ENCODE results near the gene CTNNA3. TPM values are rescaled to one million over a fixed set of nuclear protein-coding genes. Genes with fewer than 3 reads are reported as not detected.

The CTNNA3 gene
- polyA plus RNA-seq, 3 donors = 0.05 to 0.09 TPM; not detected in 1

DNA sequence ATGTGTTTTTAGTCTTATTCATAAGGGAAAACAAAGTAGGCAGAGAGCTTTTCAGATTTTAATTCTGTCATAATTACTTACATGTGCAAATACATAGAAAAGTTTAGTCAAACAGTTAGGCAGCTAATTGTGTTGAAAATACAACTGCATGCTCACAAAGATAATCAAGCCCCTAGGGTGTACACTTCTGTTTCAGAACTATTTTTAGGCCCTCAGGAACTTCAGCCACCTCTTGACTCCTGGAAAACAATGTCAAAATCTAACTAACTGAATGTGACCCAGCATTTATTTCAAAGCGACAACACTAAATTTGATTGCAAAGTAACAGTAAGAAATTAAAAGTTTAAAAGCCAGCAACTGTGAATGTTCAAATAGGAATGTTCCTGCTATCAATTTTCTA, 1369.1 kb downstream of the CTNNA3 start:
- 65 to 96% (median 67%) methylated on average over 1 of the region's 1 CpG for WGBS, 3 donors
- H3K27ac ChIP-seq (ENCODE audit: low read depth, low read length) = no peak overlapping the region

- WGBS, 3 donors = 84 to 92% (median 88%) methylated on average over 2 of the region's 2 CpGs
- no peak overlapping the region for H3K27ac ChIP-seq (ENCODE audit: low read depth, low read length)
Measured at GRCh38 chr10:66322777-66323176, 1373.2 kb downstream of the CTNNA3 start.

DNA sequence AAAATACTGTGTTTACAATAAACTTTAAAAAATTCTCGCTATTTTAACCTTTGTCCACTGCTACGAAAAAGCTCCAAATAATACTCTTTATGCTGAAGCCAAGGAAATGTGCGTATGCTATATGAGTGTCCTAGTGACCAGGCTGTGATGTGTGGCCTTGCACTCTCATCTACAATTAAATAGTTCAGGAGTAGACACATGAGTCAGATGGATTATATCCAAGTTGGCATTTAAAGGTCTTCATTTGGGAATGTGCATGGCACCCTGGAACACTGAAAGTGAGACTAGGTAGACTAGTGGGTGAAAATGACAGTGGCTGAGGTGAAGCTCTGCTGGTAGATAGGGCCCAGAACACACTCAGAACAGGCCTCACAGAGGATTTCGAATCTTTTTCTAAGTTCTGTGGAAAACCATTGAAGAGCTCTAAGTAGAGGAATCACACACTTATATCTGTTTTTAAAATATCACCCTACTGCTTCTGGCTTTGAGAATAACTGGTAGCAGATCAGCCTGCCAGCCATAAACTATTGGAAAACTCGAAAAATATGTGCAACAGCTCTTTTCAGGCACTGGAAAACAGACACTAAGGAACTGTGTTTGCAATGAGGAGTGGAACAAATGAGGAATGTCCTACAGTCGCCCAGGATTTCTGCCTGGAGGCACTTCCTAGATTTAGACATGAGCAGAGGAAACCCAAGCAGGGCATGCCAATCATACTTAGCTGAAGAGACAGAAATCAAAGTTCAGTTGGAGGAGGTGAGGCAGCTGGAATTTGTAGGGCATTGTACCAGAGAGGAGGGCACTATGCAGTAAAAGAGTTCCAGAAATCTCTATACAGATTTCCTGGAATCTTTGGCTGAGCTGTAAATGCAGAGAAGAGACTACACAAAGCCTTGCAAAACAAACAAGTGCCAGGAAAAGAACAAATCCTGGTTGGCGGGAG, 1374.0 kb downstream of the CTNNA3 start:
- H3K27ac ChIP-seq (ENCODE audit: low read depth, low read length) = no peak overlapping the region
- WGBS, 3 donors = 61 to 70% (median 67%) methylated on average over 7 of the region's 7 CpGs

DNA sequence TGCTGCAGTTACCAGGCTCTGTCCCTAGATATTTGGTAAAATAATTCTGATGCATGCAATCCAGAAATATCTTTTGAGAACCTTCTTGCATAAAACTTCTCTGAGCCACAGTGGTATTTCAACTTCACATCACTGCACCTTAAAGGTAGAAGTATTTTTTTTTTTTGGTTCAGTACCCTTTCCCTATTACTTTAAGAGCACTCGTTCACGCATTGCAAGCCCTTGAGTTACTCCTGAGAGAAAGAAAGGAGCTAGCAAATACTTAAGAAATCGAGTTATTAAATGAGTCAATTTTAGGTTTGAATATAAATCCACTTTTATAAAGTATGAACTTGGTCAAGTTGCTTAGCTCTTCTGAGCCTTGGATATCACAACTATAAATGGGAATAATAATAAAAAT, 1377.2 kb downstream of the CTNNA3 start:
- WGBS, 3 donors = 79 to 86% (median 83%) methylated on average over 3 of the region's 3 CpGs
- no peak overlapping the region for H3K27ac ChIP-seq (ENCODE audit: low read depth, low read length)

DNA sequence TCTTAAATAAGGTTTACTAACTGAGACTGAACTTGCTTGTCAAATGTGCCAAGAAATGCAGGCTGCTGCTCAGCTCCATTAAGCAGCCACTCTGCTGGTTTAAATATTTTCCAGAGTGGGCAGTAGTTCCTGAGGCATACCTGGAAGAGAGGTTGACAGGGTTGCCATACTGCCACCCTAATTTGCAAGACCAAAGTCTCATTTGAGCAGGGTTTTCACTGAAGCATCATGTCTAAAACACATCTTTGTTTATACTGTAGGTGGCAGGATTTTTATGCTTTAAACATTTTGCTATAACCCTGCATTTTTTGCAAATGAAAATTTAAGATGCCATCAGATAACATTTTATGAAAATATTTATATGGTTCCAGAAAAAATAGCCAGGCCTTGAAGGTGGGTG, 1388.2 kb downstream of the CTNNA3 start:
- no peak overlapping the region for H3K27ac ChIP-seq (ENCODE audit: low read depth, low read length)

GRCh38 chr10:66301078-66301477, 1394.9 kb downstream of the CTNNA3 start:
- 70 to 83% (median 79%) methylated on average over 1 of the region's 1 CpG for WGBS, 3 donors
- no peak overlapping the region for H3K27ac ChIP-seq (ENCODE audit: low read depth, low read length)

GRCh38 chr10:66295602-66296001, 1400.4 kb downstream of the CTNNA3 start:
- 53 to 68% (median 67%) methylated on average over 3 of the region's 3 CpGs for WGBS, 3 donors

DNA sequence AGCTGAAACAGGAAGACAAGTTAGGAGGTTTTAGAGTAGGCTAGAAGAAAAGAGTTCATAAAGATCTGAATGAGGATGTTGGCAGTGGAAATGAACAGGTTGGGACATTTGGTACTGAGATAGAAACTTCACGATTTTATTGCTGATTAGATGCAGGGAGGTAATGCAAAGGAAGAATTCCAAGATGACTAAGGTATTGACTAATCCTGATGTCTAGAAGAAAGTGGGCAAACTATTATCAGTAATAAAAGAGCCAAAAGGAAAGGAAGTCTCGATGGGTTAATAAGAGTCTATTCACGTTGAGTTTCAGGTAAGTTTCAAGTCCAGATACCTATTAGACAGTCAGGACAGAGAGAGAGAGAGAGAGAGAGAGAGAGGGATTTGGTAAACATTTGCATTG, 1401.5 kb downstream of the CTNNA3 start:
- H3K27ac ChIP-seq (ENCODE audit: low read depth, low read length) = no peak overlapping the region
- 64 to 80% (median 78%) methylated on average over 3 of the region's 3 CpGs for WGBS, 3 donors

More at GRCh38 chr10:66295602-66296001, 1400.4 kb downstream of the CTNNA3 start:
- H3K27ac ChIP-seq (ENCODE audit: low read depth, low read length) = no peak overlapping the region

DNA sequence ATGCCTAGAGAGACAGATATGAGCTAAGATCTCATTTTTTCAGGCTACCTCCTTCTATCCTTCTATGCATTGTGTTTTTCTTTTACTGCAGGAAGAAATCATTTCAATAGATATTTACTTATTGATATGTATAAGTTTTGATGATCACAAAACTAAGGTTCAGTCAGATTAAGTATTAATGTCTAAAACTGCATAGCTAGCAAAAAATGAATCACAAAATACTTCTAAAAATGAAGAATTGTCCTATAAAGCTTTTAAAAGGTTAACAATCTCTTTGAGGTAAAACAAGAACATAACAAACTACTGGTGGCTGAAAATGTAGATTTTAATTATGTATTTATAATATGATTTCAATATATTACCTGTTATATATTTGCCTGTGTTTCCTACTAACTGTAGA, 1403.1 kb downstream of the CTNNA3 start:
- no peak overlapping the region for H3K27ac ChIP-seq (ENCODE audit: low read depth, low read length)

DNA sequence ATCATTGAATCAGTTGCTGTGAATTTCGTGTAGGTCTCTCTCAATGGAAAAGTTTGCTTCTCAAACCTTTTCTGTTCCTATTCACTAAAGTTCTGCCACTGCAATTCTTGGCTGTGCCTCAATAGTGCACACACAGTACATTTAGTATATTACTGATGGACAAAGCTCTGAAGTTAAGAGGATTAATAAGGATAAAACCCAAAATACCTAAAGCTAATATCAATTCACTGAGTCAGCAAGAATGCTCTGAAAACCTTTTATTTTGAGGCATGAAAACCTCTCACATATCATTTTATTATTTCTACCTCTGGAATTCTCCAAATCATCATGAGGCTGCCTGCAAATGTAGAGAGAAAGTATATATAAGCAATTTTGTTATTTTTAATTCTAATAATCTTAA, 1403.5 kb downstream of the CTNNA3 start:
- WGBS, 3 donors = 51 to 76% (median 51%) methylated on average over 1 of the region's 1 CpG
- no peak overlapping the region for H3K27ac ChIP-seq (ENCODE audit: low read depth, low read length)

- WGBS, 3 donors = 82 to 94% (median 82%) methylated on average over 2 of the region's 2 CpGs
- no peak overlapping the region for H3K27ac ChIP-seq (ENCODE audit: low read depth, low read length)
Measured at GRCh38 chr10:66291133-66291532, 1404.9 kb downstream of the CTNNA3 start.

- no peak overlapping the region for H3K27ac ChIP-seq (ENCODE audit: low read depth, low read length)
Measured at GRCh38 chr10:66284621-66285020, 1411.4 kb downstream of the CTNNA3 start.

DNA sequence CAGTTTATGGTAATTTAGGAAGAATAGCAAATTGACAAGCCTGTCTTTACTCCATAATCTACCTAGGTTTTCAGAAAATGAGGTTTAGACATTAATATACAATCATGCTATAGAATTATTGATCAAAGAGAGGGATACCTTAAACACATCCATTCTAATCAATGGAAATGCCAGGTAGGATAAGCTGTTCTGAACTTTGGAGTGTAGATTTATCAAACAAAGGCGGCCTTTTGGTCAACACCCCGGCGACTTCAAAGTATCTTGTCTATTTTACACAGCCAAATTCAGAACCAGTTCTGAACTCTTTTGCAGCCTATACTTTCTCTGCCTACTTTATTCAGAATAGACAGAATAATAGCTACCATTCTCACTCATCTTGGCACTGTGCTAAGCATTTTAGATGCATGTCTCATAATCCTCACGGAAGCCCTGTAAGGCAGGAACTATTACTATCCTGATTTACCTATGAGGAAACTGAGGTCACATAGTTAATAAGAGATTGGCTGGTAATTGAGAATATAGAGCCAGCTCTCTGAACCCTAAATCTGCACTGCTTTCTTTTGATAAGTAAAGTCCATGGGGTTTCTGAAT, 1412.0 kb downstream of the CTNNA3 start:
- H3K27ac ChIP-seq (ENCODE audit: low read depth, low read length) = no peak overlapping the region
- 66 to 92% (median 86%) methylated on average over 4 of the region's 4 CpGs for WGBS, 3 donors

GRCh38 chr10:66283064-66283463, 1412.9 kb downstream of the CTNNA3 start:
- no peak overlapping the region for H3K27ac ChIP-seq (ENCODE audit: low read depth, low read length)
- WGBS, 3 donors = 80 to 88% (median 81%) methylated on average over 2 of the region's 2 CpGs

DNA sequence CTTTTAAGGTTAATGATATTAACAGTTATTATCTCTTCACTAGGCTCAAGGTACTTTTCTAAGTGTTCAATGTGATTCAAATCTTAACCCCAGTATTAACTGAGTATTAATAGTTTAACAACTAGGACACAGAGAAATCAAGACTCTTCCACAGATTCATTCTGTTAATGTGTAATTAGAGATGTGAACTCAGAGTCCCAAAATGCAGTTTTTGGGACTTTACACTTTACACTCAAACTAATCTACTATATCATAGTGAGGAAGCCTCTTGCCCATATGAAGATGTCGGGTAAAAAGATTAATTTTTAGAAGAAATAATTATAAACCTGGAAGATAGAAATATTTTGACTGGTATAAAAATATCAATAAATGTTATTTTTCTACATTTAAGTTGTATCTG, 1414.7 kb downstream of the CTNNA3 start:
- 77 to 92% (median 86%) methylated on average over 1 of the region's 1 CpG for WGBS, 3 donors
- no peak overlapping the region for H3K27ac ChIP-seq (ENCODE audit: low read depth, low read length)

DNA sequence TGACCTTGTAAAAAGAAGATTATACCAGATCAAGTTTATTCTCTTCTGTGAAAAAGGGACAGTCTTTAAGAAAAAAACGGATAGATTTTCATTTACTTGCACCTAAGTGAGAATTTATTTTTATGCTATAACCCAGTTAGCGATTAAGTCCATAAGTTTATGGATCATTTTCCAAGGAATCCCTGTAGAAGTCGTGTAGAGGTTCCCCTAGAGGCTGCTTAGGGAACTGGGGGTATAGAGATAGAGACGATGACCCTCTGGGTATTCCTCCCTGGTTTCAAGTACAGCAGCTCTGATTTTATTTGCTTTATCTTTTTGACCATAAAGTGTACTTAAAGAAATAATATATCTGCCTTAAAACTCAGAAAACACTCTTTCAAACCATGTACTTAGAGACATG, 1418.5 kb downstream of the CTNNA3 start:
- H3K27ac ChIP-seq (ENCODE audit: low read depth, low read length) = no peak overlapping the region
- 58 to 68% (median 62%) methylated on average over 4 of the region's 4 CpGs for WGBS, 3 donors

- 70 to 78% (median 77%) methylated on average over 3 of the region's 3 CpGs for WGBS, 3 donors
- H3K27ac ChIP-seq (ENCODE audit: low read depth, low read length) = no peak overlapping the region
Measured at GRCh38 chr10:66273966-66274519, 1422.0 kb downstream of the CTNNA3 start.

GRCh38 chr10:66265398-66265797, 1430.6 kb downstream of the CTNNA3 start:
- H3K27ac ChIP-seq (ENCODE audit: low read depth, low read length) = no peak overlapping the region
- WGBS, 3 donors = 43 to 61% (median 52%) methylated on average over 1 of the region's 1 CpG

GRCh38 chr10:66259836-66260235, 1436.2 kb downstream of the CTNNA3 start:
- no peak overlapping the region for H3K27ac ChIP-seq (ENCODE audit: low read depth, low read length)
- 76 to 85% (median 80%) methylated on average over 2 of the region's 2 CpGs for WGBS, 3 donors

DNA sequence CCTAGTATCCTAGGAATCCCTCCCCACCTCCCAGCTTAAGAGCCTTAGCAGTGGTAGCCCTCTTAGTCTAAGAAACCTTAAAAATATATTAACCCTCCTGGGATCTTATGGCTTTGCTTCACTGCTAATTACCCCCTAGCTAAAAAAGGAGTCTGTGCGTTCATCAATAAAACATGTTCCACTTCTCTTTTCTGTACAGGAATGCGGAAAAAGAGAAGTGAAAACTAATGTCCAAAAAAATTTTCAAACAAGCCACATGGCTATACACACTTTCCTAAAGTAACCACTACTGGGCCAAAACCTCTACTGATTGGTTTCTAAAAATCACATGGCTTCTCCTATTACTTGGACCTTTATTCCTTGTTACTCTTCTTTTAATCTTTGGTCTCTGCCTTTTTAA, 1437.3 kb downstream of the CTNNA3 start:
- H3K27ac ChIP-seq (ENCODE audit: low read depth, low read length) = no peak overlapping the region
- 81 to 90% (median 82%) methylated on average over 2 of the region's 2 CpGs for WGBS, 3 donors

All from adipose tissue (tissue), 3 donors.